Bronchial epithelial cell (primary cell): ENCODE results near the gene XBP1. TPM values are rescaled to one million over a fixed set of nuclear protein-coding genes. Genes with fewer than 3 reads are reported as not detected.
"Not testable (repeated sequence)": the region's sequence is repeated elsewhere in the genome, so short reads cannot be mapped to it uniquely, and the experiment has no call there.

Experiments used
- DNase-seq: peaks from one replicate; pipeline ENCODE4 v3.0.0-alpha.2; 2010; ENCODE audit warnings: low read depth
- FAIRE-seq: peaks from 2 replicates; lab custom pipeline; 2011; peaks lifted over from hg19 to GRCh38; lab: Jason Lieb, UNC
- H3K27me3 ChIP-seq: 2 replicates; pipeline ENCODE4 v1.5.1; 2011; ENCODE audit warnings: low read length; ENCODE audit not compliant: control insufficient read depth, insufficient read depth
- H3K36me3 ChIP-seq: 2 replicates; pipeline ENCODE4 v1.5.1; 2011; ENCODE audit warnings: low read length; ENCODE audit not compliant: control insufficient read depth, insufficient read depth
- H3K4me3 ChIP-seq: 2 replicates; pipeline ENCODE4 v1.5.1; 2011; ENCODE audit warnings: mild to moderate bottlenecking, low read depth, low read length, control low read depth
- total RNA-seq: library from RNA; depleted of rRNA; stranded (reverse); fragments of >200 nt; gene quantifications from 2 replicates; pipeline ENCODE4 v1.2.1, GENCODE V29; 2014
- TF ChIP-seq, protein P1 (sequence below): IDR thresholded peaks from 2 replicates; pipeline ENCODE4 v1.5.1; 2011; ENCODE audit warnings: mild to moderate bottlenecking, moderate library complexity, low read length, control low read depth, inconsistent platforms; ENCODE audit not compliant: insufficient read depth, severe bottlenecking

Gene XBP1
- total RNA-seq, 1 donor from 2014 or later = 225 TPM

DNA sequence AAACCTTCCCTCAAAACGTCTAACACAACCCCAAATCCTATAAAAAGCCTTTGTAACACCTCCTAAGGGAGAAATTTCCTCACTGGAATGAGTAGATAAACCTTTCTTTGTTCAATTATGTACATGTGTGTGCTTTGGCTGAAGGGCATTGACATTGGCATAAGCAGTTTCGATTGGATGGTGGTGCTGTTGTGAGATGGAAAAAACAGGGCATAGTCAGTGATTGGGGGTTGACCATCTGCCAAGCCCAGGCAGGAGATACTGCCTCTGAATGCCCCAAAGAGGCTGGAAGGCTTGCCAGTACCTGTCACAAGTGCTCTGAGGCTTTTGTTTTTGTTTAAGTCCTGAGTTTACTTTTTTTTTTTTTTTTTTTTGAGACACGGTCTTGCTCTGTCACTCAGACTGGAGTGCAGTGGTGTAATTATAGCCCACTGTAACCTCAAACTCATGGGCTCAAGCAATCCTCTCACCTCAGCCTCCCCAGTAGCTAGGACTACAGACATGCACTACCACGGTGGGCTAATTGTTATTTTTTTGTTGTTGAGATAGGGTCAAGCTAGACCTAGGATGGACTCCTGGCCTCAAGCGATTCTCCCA lies 29.1 kb downstream of the XBP1 start:
- Histone ChIP-seq H3K4me3 (no peak overlapping the region), H3K27me3 (no peaks in the 10 kb centered on the region), H3K36me3 (peaks cover 2% of the 10 kb centered on the region)
- FAIRE-seq (no peak), DNase-seq (peak; percentile 88)
- TF ChIP-seq, protein P1, sequence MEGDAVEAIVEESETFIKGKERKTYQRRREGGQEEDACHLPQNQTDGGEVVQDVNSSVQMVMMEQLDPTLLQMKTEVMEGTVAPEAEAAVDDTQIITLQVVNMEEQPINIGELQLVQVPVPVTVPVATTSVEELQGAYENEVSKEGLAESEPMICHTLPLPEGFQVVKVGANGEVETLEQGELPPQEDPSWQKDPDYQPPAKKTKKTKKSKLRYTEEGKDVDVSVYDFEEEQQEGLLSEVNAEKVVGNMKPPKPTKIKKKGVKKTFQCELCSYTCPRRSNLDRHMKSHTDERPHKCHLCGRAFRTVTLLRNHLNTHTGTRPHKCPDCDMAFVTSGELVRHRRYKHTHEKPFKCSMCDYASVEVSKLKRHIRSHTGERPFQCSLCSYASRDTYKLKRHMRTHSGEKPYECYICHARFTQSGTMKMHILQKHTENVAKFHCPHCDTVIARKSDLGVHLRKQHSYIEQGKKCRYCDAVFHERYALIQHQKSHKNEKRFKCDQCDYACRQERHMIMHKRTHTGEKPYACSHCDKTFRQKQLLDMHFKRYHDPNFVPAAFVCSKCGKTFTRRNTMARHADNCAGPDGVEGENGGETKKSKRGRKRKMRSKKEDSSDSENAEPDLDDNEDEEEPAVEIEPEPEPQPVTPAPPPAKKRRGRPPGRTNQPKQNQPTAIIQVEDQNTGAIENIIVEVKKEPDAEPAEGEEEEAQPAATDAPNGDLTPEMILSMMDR = no peak

DNA sequence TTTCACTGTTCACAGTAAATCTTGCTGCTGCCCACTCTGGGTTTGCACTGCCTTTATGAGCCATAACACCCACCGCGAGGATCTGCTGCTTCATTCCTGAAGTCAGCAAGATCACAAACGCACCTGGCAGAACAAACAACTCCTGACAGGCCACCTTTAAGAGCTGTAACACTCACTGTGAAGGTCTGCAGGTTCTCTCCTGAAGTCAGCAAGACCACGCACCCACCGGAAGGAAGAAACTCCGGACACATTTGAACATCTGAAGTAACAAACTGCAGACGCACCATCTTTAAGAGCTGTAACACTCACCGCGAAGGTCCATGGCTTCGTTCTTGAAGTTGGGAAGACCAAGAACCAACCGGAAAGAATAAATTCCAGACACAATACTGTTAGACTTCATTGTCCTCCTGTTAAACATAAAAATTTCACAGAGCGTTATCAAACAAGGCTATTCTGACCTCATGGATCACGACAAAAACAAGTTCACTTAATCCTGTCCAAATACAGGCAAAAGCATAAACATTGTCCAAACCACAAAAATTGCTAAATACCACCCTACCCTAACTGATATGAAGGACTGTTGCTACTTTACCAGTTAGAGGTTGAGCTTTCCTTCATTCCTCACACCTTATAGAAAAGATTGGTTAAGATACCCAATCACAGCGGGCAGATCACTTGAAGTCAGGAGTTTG lies 30.8 kb downstream of the XBP1 start:
- DNase-seq (no peak), FAIRE-seq (no peak)
- Histone ChIP-seq H3K4me3 (no peak overlapping the region), H3K27me3 (no peaks in the 10 kb centered on the region), H3K36me3 (peaks cover 2% of the 10 kb centered on the region)
- TF ChIP-seq, protein P1 = no peak

DNA sequence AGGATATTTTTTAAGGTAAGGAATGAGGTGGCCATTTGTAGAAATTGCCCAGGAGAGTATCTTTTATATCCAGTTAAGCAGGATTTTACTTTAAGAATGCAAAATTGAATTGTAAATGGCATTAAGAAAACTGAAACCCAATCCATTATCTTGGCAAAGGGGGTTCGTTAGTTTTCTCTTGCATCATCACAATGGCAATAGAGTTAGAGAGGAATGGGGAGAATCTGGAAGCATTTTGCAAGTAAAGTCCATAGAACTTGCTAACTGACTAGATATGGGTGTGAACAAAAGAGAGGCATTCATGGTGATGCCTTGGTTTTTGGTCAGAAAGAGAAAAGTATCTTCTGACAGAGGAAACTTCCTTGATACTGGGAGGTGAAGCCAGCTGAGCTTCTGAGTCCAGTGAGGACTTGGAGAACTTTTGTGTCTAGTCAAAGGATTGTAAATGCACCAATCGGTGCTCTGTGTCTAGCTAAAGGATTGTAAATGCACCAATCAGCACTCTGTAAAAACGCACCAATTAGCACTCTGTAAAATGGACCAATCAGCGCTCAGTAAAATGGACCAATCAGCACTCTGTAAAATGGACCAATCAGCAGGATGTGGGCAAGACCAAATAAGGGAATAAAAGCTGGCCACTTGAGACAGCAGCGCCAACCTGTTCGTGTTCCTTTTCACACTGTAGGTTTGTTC lies 31.5 kb downstream of the XBP1 start:
- TF ChIP-seq, protein P1 = no peak
- FAIRE-seq = no peak
- Histone ChIP-seq H3K36me3 (no peaks in the 10 kb centered on the region), H3K4me3 (no peak overlapping the region), H3K27me3 (no peaks in the 10 kb centered on the region)
- DNase-seq = no peak

DNA sequence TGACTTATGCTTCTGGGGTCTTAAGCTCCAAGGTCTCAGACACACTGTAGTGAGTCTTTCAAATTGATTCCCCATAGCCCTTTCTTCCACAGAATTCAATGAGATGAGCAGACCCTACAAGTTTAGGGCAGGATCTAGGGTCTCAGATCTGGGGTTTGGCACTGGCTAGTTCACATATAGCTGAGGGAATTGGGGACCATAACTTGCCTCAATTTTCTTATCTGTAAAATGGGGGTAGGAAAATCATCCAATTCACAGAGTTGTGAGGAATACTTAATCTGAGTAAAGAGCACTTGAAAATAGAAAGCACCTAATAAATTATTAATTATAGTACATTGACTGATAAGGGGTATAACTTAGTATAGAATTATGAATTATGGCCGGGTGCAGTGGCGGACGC lies 33.7 kb downstream of the XBP1 start:
- Histone ChIP-seq H3K36me3 (no peaks in the 10 kb centered on the region), H3K27me3 (no peaks in the 10 kb centered on the region), H3K4me3 (no peak overlapping the region)
- DNase-seq (no peak), FAIRE-seq (no peak)
- TF ChIP-seq, protein P1 = no peak

DNA sequence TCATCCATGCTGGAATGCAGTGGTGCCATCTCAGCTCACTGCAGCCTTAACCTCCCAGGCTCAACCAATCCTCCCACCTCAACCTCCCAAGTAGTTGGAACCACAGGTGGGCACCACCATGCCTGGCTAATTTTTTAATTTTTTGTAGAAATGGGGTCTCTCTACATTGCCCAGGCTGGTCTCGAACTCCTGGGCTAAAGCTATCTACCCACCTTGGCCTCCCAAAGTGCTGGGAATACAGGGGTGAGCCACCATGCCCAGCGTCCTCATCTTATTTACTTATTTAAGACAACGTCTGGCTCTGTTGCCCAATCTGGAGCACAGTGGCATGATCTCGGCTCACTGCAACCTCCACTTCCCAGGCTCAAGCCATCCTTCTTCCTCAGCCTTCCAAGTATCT lies 38.4 kb downstream of the XBP1 start:
- H3K27me3 ChIP-seq, H3K36me3 ChIP-seq, H3K4me3 ChIP-seq, DNase-seq, FAIRE-seq: not testable (repeated sequence)

DNA sequence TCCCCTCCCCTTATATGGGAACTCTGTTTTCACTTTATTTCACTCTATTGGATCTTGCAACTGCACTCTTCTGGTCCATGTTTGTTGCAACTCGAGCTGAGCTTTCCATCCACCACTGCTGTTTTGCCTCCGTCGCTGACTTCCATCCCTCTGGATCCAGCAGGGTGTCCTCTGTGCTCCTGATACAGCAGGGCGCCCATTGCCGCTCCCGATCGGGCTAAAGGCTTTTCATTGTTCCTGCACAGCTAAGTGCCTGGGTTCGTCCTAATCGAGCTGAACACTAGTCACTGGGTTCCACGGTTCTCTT lies 39.0 kb downstream of the XBP1 start:
- TF ChIP-seq, protein P1 = no peak
- no peaks in the 10 kb centered on the region for H3K36me3 ChIP-seq
- DNase-seq (no peak), FAIRE-seq (no peak)
- no peak overlapping the region for H3K4me3 ChIP-seq
- H3K27me3 ChIP-seq = no peaks in the 10 kb centered on the region
